Measurements from ENCODE around the gene KAT6B.

KAT6B gene

DNA sequence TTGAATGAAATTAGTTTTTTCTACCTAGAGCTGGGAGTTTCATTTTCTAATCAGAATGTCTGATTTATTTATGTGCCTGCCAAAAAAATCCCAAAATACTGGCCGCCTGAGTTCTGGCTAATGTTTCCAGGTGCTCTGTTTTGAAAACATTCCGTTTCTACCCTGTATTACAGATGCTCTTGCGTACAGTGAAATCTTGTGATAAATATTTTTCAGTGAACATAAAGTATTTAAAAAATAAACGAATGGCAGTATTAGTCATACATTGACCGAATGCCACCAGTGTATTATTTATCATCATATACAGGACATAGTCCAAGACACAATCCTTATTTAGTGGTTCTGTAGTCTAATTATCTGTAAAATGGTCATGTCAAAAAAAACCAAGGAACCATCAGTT lies 102.8 kb downstream of the KAT6B start:
- intact Hi-C loops (cut with DNase I) = loop anchor here (5.0 kb wide), 1 partner anchor 102 kb away; the partner anchor contains the start of gene KAT6B
- no peak for DNase-seq

DNA sequence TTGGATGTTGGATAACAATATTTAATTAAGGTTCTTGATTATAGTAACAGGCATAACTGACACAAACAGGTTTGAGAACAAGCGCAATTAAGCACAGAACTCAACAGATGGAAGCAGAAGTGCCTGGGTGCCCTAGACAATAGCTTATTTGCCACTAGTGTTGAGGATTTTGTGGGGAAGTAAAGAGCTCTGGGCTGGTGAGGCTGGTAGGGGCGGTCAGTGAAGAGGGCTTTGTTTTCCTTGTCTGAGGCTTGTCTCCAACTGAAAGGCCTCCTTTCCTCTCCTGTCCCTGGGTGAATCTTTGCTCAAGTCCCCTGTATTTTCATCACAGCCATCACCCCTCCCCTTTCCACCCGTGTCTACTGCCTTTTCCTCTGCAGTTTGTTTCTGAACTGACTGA lies 104.6 kb downstream of the KAT6B start:
- intact Hi-C loops (cut with DNase I) = no loop called here
- DNase-seq = peak in 24 of 42 donors; percentile 12 to 73 (median 42)

GRCh38 chr10:74932648-74933047 lies 106.2 kb downstream of the KAT6B start:
- intact Hi-C loops (cut with DNase I) = no loop called here
- peak in 40 of 42 donors; percentile 13 to 78 (median 52) for DNase-seq

GRCh38 chr10:74934100-74934812 lies 107.9 kb downstream of the KAT6B start:
- no peak for DNase-seq
- intact Hi-C loops (cut with DNase I) = no loop called here

DNA sequence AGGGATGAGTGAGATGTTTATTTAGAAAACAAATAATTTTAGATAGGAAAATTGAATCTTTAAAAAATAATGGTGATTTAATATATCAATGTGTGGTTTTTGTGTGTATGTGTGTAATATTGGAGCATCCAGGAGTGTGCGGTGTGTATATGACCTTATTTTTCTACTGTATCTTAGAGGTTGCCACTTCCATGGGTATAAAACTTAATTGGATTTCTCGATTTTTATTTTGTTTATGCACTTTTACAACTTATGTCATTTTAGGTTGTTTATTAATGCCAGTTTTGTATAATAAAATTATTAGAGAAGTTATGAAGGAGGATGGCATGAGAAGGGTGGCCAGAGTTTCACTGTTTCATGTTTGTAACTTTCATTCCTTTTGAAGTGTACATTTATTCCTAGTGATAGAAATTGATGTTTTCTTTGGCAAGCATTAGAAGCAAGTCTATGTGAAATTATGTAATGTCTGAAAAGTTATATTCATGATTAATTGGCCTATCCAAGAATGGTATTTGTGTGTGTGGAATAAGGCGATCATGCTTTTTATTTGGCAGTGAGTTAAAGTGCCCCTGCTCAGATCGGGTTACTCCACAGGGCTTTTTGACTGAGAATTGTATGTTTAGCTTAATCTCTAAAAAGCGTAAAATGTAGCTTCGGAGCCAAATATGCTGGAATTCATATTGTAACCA lies 110.3 kb downstream of the KAT6B start:
- intact Hi-C loops (cut with DNase I) = no loop called here
- no peak for DNase-seq

DNA sequence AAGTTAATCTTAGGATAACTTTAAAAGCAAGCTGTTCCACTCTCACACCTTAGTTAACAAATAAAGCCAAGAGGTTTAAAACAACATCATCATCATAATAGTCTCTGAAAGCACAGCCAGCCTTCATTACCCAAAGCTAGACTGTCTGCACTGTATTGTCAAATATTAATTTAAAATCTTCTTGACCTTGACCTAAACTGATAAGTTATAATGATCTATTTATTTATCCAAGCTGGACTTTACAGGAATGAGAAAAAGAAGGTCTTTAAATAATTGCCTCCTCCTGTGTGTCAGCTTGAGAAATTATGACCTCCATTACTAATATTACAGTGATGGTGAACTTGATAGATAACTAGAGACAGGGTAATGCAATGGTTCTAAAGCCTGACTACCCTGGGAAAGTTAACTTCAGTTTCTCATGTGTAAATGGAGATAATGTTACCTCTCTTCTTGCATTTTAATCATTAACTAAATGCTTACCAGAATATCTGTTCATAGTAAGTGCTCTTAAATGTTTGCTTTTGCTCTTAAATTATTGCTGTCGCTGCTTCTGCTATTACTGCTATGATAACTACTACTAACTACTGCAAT lies 111.0 kb downstream of the KAT6B start:
- intact Hi-C loops (cut with DNase I) = no loop called here
- DNase-seq = no peak

DNA sequence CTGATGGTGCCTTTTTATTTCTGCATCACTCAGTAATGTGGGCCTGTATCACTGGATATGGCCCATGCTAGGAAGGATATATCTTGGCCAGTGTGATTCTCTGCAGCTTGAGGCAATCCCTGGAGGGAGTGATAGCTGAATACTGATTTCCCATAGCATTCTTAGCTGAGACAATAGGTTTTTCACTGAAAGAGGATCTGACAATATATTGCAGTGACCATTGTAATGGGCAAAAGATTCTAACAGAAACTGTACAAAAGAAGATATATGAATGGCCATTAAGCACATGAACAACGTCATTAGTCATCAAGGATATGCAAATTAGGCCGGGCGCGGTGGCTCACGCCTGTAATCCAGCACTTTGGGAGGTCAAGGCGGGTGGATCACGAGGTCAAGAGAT lies 117.8 kb downstream of the KAT6B start:
- intact Hi-C loops (cut with DNase I) = no loop called here

DNA sequence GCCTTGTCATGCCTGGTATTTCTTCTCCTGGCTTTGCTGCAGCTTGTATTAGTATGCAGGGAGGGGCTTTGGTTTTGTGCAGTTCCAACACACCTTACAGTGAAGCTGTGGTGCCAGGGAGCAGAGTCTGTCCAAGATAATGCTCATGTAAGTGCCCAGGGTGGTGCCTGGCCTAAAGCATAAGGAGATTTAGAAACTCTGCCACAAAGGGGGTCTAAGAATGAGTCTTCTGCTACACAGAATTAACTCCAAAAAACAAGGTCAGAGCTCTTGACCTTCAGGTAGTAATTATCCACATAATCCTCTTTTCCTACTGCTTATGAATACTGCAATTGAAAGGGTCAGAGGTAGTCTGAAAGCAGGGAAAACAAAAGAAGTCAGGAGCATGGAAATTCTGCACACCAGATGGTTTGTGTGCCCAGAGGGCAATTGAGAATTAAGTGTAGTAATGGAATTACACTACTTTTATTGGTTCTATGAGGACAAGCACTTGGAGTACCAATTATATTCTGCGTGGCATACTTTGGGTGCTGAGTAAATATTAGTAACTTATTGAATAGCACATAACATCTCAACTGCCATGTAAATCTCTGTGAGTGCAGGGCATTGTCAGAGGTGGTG lies 121.5 kb downstream of the KAT6B start:
- intact Hi-C loops (cut with DNase I) = no loop called here

More for the DNA sequence above, 117.8 kb downstream of the KAT6B start:
- DNase-seq = no peak

DNA sequence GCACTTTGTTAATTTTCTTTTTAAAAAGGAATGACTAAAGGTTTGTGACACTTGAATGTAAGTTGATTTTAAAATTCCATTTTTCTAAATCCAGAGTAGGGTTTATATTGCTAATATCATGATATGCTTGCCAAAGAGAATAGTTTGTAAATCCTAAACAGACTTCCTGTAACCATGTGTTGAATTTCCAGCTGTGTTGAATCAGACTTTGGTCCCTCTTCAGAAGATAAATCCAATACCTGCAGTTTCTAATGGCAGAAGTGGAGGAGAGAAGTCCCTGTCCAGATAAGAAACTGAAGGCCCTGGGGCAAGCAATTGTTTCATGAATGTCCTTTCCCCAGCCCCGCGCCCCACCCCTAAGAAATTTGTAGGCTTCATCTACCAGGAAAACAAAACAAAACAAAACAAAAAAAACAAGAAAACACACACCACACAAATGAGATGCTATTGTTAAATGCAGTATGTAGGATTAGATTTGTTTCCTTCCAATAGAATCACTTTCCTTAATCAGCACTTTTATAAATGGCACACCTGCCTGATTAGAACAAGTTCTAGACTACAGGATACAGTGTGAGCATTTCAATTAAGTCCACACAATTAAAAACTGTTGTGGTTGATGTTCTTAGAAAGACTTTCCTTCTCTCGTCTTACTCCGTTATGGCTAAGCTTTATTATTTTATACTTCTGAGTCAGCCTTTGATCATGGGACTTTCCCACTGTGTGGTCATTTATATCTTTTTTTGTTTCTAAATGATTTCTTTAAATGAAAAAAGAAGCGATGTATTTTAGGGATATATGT lies 122.8 kb downstream of the KAT6B start:
- intact Hi-C loops (cut with DNase I) = no loop called here
- no peak for DNase-seq

More for the DNA sequence above, 121.5 kb downstream of the KAT6B start:
- no peak for DNase-seq

GRCh38 chr10:74949843-74950765 lies 123.7 kb downstream of the KAT6B start:
- intact Hi-C loops (cut with DNase I) = no loop called here
- DNase-seq = no peak

GRCh38 chr10:74953214-74953613 lies 126.8 kb downstream of the KAT6B start:
- intact Hi-C loops (cut with DNase I) = no loop called here
- DNase-seq = no peak

GRCh38 chr10:74955796-74956195 lies 129.4 kb downstream of the KAT6B start:
- no peak for DNase-seq
- intact Hi-C loops (cut with DNase I) = no loop called here

DNA sequence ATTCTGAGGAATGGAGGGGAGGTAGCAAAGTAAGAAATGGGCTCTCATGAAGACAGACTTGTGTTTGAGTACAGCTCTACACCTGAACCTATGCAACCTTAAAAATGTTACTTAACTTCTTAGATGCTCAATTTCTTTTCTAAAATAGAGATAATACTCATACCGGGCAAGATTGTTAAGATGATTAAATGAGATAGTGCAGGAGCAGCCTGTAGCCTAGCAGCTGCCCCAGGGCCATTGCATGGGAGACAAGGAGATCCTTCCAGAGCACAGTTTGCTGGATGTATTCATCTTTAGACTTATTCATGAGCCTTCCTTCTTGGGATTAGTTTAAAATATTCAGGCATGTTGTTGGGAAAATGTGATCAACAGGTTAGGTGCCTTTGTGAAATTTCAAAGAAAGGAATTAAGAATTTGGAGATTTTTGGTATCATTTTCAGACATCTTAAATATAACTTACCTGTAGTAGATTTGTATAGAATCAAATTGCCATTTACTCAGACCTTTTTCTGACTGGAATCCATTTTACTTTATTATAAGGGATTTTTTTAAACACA lies 130.2 kb downstream of the KAT6B start:
- no peak for DNase-seq
- intact Hi-C loops (cut with DNase I) = no loop called here

GRCh38 chr10:74957285-74957961 lies 131.0 kb downstream of the KAT6B start:
- DNase-seq = no peak
- intact Hi-C loops (cut with DNase I) = no loop called here

GRCh38 chr10:74958316-74958715 lies 131.9 kb downstream of the KAT6B start:
- intact Hi-C loops (cut with DNase I) = no loop called here
- no peak for DNase-seq

DNA sequence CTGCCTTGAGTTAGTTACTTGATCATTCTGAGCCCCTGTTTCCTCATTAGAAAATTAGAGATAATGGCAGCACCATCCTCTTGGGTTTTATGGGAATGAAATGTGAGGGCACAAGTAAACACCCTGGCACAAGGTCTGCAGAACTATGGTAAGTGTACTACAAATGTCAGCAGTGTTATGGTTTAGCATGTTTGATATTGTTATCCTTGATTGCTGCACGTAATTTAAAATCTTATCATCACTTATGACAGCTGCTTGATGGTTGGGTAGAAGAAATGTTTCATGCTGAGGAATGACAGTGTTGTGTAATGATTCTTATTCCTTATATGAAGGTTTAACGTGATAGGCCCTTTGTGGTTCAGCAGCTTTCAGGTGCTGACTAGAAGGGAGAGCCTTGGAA lies 134.3 kb downstream of the KAT6B start:
- DNase-seq = peak in 1 of 42 donors; percentile 32
- intact Hi-C loops (cut with DNase I) = no loop called here

DNA sequence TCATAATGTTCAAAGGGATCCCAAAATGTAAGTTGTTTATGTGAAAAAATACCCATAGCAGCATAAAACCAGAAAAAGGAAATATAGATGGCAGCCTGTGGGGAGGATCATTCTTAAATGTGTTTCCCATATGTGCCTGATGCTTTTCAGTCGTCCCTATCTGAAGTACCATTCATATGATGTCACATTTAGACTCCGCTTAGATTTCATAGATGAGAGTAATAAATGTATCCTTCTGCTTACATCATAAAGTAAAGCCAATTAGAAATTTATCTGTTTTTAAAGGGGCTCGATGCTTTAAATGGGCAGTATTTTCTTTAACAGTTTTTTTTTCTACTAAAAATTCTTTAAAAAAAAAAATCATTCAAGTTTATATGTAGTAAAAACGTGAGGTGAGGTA lies 136.1 kb downstream of the KAT6B start:
- intact Hi-C loops (cut with DNase I) = no loop called here
- DNase-seq = no peak

Data from head of caudate nucleus (tissue), 42 donors.